NCI-H748 (cell line): ENCODE data around the gene SRPX2.
A peak's percentile ranks its signal among the peaks of the same experiment; 100 is the strongest.

Experiments
- DNase-seq: peaks from one replicate; lab custom pipeline; 2025; ENCODE audit not compliant: unreplicated experiment; lab: John Stamatoyannopoulos, UW

SRPX2 gene

DNA sequence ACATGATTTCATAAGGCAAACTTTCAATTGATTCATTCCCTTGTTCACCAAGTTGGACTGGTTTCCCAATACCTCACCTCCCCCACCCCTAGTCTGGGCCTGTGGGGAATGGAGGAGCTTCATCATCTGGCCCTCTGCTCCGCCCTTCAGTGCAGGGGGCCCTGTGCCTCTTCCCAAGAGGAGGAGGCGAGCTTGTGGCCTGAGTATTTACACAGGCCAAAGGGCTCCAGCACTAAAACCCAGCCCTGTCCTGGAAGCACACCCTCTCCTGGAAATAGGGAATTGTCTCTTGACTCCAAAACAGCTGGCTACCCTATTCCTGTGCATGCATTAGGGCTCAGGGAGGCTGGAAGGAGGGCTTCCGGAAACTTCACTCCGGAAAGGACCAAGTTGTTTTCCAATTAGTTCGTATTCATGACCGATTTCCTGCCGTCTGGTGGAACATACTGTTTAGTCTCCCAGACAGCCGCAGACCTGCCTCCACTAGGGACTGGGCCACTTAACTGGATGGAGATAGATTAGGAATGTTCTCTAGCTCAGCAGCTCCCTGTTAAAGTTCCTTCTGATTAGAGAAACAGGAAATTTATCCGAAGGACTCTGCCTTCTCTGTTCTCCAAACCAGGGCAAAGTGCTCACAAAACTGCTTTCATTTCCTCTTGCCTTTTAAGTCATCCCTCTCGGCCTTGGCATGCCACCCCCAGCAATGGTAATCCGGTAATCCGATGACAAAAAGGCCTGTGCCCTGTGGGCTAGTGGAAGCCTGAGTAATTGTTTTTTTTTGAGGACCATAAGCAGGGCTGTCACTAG, 5.8 kb downstream of the SRPX2 start:
- peak; percentile 2 for DNase-seq

DNA sequence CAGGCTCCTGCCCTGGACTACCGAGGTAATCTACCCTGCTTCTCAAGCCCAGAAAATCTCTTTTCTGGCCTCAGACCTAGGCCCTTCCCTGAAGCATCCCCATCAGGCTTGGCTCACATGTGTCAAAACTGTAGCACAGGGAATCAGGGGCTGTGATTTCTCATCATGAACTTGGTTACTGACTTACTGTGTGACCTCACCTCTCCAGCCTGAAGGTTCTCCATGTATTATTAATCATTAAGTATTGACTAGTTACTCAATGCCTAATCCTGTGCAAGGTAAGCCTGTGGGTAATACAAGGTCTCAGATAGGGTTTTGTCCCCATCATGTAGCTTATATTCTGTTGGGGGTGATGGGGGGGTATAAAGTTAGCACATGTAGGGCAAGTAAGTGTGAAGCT, 6.8 kb downstream of the SRPX2 start:
- DNase-seq = no peak

DNA sequence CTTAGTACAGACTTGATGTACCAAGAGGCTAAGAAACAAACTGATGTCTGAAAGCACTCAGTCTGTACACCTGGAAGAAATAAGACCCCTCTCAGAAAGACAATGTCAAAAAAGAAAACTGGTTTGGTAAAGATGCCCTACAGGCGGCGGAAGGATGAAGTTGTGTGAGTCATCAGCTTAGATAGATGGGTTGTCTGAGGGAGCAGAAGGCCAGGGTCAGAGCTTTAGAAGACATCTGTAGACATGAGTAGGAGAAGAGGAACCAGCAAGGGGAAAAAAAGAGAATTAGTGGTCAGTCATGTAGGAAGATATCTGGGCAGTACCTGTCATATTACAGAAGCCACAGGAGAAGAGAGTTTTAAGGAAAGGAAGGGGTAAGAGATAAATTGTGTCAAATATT, 8.3 kb downstream of the SRPX2 start:
- DNase-seq = no peak

DNA sequence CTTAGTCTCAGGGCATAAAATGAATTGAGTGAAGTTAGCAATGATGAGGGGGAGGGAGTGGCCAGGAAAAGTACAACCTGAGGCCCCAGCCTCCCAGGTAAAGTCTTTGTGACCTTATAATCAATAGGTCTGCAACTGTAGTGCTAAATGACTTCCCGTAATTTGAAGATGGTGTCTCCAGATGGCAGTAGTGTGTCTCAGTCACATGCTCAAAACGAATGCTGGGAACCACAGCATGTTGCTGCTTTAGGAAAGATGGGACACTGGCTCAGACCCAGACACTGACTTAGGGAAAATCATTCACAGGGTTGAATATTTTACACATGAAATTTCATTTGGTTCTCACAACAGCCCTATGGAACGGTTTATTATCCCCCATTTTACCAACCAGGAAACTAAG, 10.3 kb downstream of the SRPX2 start:
- peak; percentile 44 for DNase-seq

DNA sequence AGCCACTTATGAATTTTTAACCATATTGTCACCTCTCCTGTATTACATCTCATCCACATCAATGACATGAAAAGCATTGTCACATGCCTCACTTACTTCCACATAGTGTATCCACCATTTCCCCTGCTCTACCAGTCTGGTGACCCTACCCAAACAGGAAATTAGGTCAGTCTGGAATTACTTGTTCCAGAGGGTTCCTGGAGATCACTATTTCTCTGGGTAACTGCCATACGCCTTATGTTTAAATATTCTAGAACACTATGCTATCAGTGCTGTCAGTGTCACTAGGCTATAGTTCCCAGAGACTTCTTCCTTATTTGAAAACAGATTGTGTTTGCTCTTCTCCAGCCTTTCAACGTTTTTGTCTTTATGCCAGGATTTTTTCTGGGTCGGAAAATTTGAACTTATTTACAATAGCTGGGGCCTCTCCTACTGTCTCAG, 15.0 kb downstream of the SRPX2 start:
- no peak for DNase-seq

DNA sequence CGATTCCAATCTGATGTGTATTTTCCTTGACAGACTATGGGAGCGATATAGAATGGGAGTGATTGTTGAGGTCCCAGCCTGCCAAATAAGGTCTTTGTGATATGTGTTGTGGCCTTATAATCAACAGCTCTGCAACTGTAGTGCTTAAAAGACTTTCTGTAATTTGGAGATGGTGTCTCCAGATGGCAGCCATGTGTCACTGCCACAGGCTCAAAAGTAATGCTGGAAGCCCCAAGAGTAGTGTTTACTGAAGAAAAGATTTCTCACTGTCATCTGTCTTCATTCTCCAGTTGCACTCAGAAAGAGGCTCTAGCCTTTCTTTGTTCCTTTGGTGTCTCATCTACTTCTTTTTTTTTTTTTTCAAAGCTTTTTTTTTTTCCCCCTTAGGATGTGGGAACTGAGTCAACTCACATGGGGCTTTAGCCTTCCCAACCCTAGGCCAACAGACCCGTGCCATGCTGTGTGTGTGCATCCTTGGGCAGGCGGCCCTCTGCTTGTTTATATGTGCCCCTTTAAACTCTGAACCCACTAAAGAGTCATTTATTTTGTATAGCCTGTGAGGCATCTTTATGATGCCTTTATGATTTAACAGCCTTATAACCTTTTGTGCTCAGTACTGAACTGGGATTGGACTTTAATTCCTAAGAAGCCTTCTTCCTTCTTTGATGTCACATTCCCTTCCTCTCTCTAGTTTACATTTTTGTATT, 15.6 kb downstream of the SRPX2 start:
- no peak for DNase-seq

DNA sequence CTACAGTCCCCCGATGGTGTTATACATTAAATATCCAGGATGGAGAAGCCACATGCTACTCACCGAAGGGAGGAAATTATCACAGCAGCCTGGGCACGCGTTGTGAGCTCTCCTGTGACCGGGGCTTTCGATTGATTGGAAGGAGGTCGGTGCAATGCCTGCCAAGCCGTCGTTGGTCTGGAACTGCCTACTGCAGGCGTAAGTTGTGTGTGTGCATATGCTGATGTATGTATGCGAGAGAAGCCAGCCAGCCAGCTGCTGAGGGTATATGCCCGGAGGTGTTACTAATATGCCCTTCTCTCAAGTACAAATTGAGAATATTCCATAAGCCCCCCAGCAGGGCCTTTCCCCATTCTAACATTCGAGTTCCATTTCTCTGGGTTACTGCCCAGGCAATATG, 18.2 kb downstream of the SRPX2 start:
- no peak for DNase-seq

DNA sequence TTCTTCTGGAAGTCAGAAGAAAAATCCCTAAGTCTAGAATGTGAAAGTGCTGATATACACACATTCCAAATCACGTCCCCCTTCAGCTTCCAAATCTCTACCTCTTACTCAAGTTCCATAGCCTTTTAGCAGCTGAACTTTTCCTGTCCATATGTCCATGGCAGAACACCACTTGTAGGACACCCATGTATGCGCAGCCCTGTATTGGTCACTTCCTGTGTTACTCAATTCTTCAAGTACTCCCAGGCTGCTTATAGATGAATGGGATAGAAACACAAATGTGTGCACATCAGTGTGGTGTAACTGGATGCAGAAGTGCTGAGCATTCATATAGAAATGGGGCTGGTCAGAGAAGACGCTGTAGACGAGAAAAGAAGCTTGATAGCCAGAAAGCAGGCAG, 18.8 kb downstream of the SRPX2 start:
- no peak for DNase-seq

DNA sequence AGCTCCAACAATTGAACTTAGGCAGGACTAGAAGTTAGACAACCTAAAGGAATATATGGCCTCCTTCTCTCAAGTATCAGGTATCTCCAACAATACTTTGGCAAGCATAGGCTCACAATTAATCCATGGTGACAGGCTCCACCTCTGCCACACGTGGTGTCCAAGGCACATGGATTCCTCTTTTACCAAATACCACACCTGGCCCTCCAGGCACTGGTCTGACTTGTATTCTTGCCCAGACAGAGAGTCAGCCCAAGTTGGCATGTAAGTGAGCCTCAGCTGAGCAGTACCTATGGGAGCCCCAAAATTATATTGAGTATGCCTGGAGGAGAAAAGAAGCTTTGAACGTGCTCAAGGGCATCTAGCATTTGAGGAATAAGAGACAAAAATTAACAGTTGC, 19.6 kb downstream of the SRPX2 start:
- peak; percentile 4 for DNase-seq

DNA sequence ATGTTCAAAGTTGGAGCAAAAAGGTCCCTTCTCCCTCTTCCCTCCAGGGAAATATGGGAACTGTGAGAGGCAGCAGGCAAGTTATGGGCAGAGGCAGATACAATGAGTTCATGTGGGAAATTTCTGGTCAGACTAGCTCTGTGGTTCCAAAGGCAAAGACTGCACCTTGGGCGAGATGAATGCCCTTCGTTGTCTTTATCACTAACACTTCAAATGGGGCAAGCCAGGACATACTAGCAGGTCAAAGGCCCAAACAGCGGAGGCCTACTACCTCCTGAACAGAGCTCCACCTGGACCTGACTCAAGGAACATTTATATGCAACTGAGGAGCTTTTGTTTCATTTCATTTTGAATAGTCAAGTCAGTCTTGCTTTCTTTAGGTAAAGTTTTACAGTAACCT, 29.0 kb downstream of the SRPX2 start:
- DNase-seq = no peak

DNA sequence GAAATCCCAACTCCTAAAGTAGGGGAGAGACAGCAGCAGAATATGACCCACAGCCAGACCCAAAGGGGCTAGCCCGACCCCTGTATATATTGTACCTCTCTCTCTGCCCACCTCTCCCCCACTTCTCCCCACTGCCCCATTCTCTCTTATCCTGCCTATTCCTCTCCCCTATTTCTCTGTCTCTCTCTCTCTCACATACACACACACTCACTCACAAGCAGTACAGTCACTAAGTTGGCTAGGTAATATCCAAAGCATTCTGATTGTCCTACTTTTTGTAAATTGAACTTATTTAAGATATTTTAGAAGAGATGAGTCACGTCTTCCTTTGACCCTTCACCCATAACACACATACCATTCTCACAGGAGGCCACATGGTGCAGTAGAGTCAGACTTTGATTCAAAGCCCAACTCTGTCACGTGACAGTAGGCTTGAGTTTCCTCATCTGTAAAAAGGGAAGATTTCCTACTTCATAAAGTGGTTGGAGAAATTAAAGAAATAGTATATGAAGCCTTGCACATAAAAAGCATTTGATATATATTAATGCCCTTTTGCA, 29.5 kb downstream of the SRPX2 start:
- DNase-seq = no peak

DNA sequence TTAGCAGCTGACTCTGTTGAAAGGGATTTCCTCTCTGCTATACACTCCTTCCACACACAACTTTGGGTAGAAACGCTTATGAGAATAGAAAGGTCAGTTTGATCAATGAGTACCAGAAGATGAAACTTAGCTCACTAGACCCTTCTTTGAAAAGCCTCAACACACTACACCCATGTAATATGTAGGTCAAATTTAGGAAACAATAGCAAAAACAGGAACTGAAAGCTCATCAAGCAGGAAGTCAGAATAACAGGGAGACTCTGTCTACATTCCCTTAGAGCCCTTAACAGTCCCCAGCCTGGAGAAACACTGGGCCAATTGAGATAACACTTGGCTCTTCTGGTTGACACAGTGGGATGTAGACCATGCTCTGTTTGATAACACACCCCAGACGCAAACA, 30.7 kb downstream of the SRPX2 start:
- DNase-seq = no peak

DNA sequence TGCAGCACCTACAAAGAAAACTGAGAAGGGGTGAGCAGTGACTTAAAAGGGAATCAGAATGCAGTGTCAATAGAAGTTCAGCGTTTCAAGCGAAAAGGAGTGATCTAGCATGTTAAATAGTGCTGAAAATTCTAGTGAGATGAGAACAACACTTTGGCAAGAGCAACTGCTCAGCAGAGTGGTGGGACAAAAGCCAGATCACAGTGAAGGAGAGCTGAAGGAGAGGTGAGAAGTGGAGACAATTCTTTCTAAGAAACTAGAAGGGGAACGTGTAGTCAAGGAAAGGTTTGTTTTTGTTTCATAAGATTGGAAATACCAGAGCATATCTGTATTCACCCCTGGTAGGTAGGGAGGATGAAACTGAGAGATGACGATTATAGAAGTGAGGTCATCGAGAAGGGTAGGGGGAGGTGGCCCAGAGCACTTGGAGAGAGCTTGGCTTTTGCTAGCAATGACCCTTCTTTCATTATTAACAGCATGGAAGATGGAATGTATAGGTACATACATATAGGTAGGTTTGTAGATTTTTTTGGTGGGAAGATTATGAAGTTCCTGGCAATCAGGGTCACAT, 33.7 kb downstream of the SRPX2 start:
- no peak for DNase-seq

DNA sequence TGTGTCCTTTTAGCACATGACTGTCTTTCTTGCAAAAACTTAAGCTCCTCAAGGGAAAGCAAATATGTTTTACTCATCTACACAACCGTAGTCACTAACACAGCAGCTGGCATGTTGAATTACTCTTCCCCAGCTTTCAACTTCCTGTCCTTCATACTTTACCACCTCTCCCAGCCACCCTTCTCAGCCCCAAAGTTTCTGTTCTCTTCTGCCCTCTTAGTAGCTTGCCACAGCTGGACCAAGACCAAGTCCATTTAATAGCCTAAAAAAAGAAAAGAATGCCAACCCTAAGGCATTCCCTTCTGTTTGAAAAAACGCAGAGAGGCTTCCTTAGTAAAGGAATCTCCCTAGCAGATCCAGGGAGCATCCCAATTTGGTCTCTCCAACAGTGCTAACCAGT, 36.8 kb downstream of the SRPX2 start:
- DNase-seq = no peak

DNA sequence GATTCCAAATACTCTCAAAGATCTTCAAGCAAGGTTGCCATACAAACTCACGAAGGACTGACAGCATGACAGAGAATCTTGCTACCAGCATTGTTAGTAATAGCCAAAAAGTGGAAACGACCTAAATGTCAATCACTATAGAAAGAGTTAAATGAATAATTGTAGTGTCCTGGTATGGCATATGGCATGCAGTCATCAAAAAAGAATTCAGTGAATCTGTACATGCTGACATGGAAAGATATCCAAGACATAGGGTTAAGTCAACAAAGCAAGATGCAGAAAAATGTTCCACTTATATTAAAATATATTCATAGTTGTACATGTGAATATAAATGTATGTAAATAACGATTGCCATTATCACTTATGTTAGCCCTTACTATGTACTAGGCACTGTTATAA, 37.6 kb downstream of the SRPX2 start:
- DNase-seq = no peak

DNA sequence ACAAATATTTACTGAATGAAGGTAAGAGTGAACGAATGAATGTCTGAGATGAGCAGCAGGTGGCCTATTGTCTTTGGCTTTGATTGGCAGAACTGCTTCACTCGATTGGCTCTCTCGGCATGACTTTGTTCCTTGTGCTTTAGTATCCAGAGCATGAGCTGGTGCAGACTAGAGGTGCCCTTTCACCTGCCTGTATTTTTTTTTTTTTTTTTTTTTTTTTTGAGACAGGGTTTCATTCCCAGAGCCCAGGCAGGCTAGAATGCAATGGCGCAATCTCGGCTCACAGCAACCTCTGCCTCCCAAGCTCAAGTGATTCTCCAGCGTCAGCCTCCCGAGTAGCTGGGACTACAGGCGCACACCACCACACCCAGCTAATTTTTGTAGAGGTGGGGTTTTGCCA, 38.9 kb downstream of the SRPX2 start:
- no peak for DNase-seq

DNA sequence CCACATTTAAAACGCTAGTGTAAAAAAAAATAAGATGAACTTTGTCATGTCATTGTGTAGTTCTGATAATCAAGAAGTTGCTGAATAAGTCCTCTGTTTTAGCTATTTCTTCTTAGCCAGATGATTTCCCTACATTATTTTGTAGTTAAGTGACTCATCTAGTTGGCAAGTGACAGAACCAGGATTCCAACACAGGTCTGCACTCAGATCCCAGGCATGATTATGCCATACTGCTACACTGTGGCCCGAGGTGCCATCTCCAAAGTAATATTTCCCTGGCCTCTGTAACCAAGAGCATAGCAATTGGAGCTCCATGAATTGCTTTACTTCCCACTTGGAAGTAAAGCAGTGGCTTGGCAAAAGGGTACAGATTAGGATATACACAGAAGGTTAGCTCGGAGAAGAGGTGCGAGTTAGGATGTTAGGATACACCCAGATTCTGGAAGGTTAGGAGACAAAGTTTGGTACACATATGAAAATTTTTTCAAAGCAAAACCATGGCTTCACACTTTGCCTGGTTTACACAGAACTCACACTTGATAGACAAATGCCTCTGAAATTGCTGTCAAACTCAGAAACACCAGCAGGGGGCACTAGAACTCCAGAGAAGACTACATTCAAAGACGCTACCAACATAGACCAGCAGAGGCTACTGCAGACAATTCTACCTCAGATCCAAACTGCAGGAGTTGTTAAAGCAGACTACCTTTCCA, 41.4 kb downstream of the SRPX2 start:
- DNase-seq = peak; percentile 68

DNA sequence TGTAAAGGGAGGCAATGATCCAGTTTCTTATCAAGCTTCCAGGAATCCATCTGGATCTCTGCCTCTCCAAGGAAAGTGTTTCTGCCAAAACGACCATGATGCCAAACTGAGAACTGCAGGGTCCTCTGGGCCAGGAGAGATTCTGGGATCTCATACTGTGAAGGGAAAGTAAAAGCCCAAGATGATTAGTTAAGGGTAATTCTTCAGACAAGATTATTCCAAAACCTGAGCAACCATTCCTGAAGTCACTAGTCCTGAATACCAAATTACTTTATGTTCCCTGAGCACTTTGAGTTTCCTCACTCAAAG, 42.0 kb downstream of the SRPX2 start:
- DNase-seq = no peak

DNA sequence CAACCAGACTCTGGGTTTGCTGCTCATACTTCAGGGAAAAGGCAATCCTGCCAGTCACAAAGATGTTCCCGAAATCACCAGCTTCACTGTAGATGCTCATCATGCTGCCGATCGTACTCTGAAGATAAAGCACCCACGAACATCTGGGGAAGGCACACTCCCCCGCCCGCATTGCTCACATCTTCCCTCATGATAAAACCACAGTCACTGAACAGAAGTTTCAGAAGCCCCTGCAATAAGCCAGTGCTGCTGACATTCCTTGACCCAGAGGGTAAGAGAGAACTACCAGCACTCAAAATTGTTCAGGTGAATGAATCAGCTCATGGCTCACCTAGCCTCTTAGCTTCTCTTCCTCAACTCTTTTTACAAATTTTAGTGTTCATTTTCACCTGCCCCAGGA, 43.1 kb downstream of the SRPX2 start:
- DNase-seq = no peak

DNA sequence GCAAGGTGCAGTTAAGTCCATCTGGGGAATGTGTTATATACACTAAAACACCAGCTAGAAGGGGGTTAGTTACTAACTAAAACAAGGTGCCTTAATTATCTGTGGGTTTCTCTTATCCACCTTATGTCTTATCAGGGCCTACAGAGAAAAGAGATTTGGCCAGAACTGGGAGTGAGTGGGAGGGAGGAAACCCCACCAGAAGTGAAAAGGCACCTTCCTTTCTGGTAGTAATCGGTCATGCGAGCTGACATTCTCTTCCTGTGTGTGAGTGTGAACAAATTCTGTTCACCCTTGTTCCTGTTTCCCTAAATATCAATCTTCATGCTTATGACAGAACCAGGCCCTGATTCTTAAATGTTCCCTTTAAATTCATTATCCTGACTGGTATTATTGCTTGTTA, 43.5 kb downstream of the SRPX2 start:
- DNase-seq = no peak

DNA sequence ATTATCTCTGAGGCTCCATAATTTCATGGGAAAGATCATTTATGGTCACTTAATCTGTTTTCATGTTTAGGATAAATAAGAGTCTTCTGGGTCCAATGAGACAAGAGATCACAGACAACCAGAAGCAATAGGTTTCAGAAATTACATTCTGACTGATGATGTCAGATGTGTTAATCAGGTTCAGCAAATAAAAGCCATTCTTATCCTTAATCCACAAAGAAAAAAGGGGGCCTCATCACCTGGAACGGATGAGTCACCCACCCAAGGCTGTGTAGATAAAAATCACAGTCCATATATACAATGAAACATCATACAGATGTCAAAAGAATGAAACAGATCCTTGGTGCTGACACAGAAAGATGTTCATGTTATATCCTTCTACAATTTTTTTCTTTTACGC, 51.3 kb downstream of the SRPX2 start:
- peak; percentile 11 for DNase-seq

DNA sequence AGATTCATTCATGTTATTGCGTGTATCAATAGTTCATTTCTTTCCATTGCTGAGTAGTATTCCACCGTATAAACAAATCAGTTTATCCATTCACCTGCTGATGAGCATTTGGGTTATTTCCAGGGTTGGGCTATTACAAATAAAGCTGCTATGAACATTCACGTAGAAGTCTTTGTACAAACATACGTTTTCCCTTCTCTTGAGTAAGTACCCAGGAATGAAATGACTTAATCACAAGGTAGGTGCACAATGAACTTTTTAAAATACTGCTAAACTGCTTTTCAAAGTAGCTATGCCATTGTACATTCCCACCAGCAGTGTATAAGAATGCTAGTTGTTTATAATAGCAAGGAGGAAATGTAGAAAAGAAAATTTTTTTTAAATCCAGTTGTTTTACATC, 52.0 kb downstream of the SRPX2 start:
- DNase-seq = peak; percentile 0
